GM18517 (cell line): Measurements from ENCODE around the gene SAMD5.

Source experiments
- ATAC-seq: cut with Tn5 transposase; IDR thresholded peaks from one replicate; pipeline ENCODE4 v1.9.1; 2021; ENCODE audit warnings: mild to moderate bottlenecking, moderate library complexity; ENCODE audit not compliant: unreplicated experiment

SAMD5 gene

GRCh38 chr6:147617366-147617765 is 108.9 kb downstream of the SAMD5 start:
- no peak for ATAC-seq

GRCh38 chr6:147618457-147618856 is 110.0 kb downstream of the SAMD5 start:
- ATAC-seq = no peak

GRCh38 chr6:147618927-147619326 is 110.4 kb downstream of the SAMD5 start:
- ATAC-seq = no peak
